IPS-18c (cell line): Measurements from ENCODE around the gene KIF2A.
A peak's percentile ranks its signal among the peaks of the same experiment; 100 is the strongest.

ENCODE experiments used
- H3K4me3 ChIP-seq: 2 replicates; pipeline ENCODE4 v1.7.0; 2013; ENCODE audit warnings: low read depth, mild to moderate bottlenecking, low read length, moderate library complexity; ENCODE audit not compliant: insufficient read depth
- H3K9me3 ChIP-seq: one replicate; pipeline ENCODE4 v1.6.1; 2013; ENCODE audit warnings: mild to moderate bottlenecking, low read length, moderate library complexity; ENCODE audit not compliant: control insufficient read depth, insufficient read depth

KIF2A gene

DNA sequence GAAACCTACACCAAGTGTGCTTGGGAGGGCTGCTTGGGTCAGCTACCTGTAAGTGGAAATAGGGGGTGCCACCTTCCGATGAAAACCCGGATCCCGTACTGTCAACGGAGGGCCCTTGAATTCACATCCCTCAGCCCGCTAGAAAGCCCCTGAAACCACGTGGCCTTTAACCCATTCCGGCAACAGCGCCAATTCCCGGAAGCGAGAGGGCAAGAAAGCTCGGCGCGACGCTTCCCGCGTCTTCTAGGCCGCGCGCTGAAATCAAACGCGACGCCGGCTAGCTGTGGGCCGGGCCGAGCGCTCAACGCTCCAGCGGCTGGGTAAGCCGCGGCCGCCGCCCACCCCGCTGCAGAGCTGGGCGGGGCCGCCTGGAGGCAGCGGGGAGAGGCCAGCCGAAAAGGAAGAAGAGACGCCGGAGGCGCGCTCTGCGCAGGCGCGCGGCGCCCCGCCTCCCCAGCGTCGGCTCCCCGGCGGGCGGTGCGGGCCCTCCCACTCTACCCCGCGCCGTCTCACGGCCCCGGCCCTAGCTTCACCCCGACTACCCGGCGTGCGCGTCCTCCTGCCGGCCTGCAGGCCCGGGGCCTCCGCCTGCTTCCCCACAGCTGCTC, at the start of gene KIF2A:
Gene KIF2A (plus strand): TSS at position 492 of the 608 bp plus-strand sequence. CDS start 267 bp downstream, outside the sequence.
- H3K9me3 ChIP-seq: peaks cover 2% of the 10 kb centered on the region
- peak within 1 kb of the TSS; percentile 93 for H3K4me3 ChIP-seq

GRCh38 chr5:62257020-62257367, 49.0 kb upstream of the KIF2A start:
- Histone ChIP-seq H3K9me3 (no peaks in the 10 kb centered on the region), H3K4me3 (no peak overlapping the region)

DNA sequence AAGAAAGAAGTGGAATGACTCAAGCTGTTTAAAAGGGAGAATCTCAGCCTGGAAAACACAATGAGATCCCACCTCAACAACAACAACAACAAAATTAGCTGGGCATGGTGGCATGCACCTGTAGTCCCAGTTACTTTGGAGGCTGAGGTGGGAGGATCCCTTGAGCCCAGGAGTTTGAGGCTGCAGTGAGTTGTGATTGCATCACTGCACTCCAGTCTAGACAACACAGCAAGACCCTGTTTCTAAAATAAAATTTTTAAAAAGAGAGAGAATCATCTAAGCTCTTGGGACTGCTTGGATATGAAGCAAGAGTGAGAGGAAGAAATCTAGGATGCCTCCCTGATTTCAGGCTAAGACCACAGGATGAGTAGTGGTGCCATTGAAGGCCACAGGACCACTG, 47.4 kb upstream of the KIF2A start:
- Histone ChIP-seq H3K9me3 (no peaks in the 10 kb centered on the region), H3K4me3 (no peak overlapping the region)

DNA sequence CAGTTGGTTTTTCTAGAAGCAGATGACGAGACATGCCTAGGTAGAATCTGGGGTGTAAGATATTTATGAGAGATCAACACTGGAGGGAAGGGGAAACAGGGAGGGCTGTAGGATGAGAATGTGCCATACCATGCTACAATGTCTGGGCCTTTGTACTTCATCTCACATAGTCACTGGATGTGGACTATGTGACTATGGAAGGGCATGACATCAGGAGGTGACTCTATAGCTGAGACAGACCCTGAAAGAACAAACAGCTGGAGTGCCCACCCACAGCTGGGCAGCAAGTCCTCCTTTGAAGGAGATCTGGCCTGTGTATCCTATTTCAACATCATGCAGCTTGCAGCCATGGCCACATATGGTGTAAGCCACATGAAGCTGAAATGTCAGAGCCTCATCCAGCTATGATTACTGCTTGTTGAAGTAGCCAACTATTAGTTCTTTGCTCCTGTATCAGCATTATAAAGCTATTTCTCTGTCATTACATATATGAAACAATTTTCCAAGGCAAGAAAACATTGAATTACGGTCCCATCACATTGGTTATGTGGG, 46.2 kb upstream of the KIF2A start:
- Histone ChIP-seq H3K4me3 (no peak overlapping the region), H3K9me3 (no peaks in the 10 kb centered on the region)

GRCh38 chr5:62260513-62260912, 45.5 kb upstream of the KIF2A start:
- Histone ChIP-seq H3K9me3 (no peaks in the 10 kb centered on the region), H3K4me3 (no peak overlapping the region)

GRCh38 chr5:62263401-62263800, 42.6 kb upstream of the KIF2A start:
- H3K9me3 ChIP-seq: no peaks in the 10 kb centered on the region
- no peak overlapping the region for H3K4me3 ChIP-seq

DNA sequence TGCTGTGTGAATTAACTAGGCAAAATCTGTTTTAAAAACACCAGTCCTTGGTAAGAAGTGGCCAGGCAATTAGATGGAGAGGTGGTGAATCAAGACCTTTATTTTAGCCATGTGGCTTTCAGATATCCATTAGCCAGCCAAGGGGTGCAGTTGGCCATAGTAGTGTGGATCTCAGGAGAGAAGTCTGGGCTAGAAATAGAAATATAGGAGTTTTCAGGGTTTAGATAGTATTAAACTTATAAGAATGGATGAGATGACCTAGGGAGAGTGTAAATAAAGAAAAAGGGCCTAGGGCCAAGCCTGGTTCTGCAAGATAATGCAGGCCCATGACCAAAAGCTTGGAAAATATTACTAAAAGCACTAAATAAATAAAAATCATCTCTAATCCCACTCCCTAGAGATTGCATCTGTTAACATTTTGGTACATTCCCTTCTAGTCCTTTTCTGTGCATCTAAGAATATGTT, 40.3 kb upstream of the KIF2A start:
- Histone ChIP-seq H3K9me3 (no peaks in the 10 kb centered on the region), H3K4me3 (no peak overlapping the region)

- no peaks in the 10 kb centered on the region for H3K9me3 ChIP-seq
Measured at GRCh38 chr5:62266573-62266972, 39.4 kb upstream of the KIF2A start.

GRCh38 chr5:62268234-62268633, 37.8 kb upstream of the KIF2A start:
- Histone ChIP-seq H3K4me3 (no peak overlapping the region), H3K9me3 (no peaks in the 10 kb centered on the region)

More at GRCh38 chr5:62266573-62266972, 39.4 kb upstream of the KIF2A start:
- H3K4me3 ChIP-seq: no peak overlapping the region

- H3K4me3 ChIP-seq: no peak overlapping the region
- H3K9me3 ChIP-seq: no peaks in the 10 kb centered on the region
Measured at GRCh38 chr5:62268792-62269191, 37.2 kb upstream of the KIF2A start.

DNA sequence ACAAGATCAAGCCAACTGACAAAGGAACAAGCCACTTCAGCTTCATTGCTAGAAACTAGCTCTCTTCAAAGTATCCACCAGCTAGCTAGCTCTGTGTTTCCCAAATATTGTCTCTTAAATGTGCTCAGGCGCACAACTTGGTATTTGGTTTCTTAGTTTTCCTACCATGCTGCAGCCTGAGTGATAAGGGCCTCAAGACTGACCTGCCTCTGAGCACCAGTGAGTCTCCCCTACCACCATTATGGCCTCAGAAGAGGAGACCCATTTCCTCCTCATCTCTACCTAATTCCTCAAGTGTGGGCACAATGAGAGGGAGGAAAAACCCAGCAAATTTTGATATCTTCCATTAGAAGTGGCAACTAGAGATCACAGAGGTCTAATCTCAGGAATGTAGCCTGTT, 34.6 kb upstream of the KIF2A start:
- Histone ChIP-seq H3K4me3 (no peak overlapping the region), H3K9me3 (no peaks in the 10 kb centered on the region)

- no peak overlapping the region for H3K4me3 ChIP-seq
Measured at GRCh38 chr5:62271870-62272269, 34.1 kb upstream of the KIF2A start.

DNA sequence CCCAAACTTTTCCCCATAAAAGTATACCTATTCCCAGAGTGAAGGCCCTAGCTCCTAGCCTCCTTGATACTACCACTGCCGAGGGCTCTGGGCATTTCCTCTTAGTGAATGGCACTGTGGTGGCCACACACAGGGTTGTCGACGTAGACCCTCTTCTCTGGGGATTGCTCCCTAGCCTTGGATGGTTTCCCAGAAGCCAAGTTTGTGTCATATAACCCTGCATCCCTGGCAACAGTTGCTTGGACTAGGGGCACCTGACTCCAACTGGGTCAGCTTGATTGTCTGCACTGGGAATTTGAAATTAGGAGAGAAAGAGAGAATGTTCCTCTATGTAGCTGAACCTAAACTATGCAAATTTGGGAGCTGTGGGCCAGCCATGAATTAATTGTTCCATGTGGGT, 32.3 kb upstream of the KIF2A start:
- H3K9me3 ChIP-seq: no peaks in the 10 kb centered on the region
- H3K4me3 ChIP-seq: no peak overlapping the region; the same call in 1 of the 2 replicates

More at GRCh38 chr5:62271870-62272269, 34.1 kb upstream of the KIF2A start:
- no peaks in the 10 kb centered on the region for H3K9me3 ChIP-seq

DNA sequence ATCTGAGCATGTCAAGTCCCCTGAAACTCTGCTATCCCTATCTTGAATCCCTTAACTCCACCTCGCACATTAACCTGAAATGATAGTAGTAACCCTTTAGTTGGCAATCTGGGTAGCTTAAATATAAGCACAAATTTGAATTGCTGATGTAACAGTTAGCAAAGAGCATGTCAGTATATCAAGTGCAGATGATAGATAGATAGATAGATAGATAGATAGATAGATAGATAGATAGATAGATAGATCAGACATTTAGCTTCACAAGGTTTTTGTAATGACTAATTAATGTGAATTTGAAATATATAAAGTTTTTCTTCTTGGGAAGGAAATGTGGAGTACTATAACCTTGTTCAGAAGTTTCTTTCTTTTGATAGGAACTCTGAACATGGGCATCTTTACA, 30.4 kb upstream of the KIF2A start:
- no peaks in the 10 kb centered on the region for H3K9me3 ChIP-seq
- H3K4me3 ChIP-seq: no peak overlapping the region

DNA sequence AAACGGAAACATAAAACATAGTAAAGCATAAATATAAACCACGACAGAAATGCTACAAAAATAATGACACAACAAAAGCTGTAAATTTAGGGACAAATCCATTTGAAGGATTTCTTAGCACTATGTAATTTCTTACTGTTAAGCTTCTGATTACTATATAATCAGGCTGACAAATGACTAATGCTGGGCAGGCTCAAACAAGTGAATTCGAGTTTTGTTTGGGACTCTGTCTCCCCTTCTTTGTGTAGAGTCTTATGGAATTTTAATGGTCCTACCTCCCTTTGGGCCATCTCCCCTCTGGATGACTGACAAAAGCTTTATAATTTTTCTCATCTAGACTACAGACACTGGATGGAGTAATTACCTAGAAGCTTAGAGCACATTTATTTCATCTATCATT, 24.6 kb upstream of the KIF2A start:
- Histone ChIP-seq H3K9me3 (no peaks in the 10 kb centered on the region), H3K4me3 (no peak overlapping the region)

DNA sequence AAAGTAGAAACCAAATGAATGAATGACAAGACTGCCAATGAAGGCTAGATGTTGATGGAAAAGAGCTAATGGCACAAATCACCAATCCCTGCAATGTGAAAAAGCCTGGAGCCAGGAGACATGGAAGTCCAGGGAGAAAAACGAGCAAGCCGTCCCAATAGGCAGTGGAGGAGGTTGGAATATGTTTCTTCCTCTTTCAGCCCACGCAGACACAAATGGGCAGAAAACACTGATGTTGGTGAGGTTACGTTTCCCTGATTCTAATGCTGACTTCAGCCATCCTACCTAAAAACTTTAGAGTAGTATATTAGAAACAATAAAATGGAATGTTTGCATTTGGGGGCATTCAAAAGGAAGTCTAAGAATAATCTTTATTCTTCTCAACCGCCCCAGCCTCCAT, 23.9 kb upstream of the KIF2A start:
- no peak overlapping the region for H3K4me3 ChIP-seq

DNA sequence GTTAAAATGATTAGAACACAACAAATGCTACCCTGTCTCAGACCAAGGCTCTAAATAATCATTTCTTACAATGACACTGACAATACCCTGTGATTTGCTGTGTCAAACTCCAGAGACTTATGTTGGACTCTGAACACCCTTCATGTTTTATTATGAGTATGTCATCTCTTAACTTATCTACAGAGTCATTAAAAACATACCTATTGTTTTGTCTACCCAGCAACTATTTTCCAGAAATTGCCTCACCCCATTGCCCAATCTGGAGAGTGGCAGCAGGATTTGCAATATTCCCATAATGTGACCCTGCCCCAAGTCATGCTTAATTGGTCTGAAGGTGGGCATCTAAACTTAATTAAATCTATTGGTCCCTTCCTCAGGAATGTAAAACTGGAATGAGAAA, 23.0 kb upstream of the KIF2A start:
- Histone ChIP-seq H3K4me3 (no peak overlapping the region), H3K9me3 (no peaks in the 10 kb centered on the region)

More for the DNA sequence above, 23.9 kb upstream of the KIF2A start:
- H3K9me3 ChIP-seq: no peaks in the 10 kb centered on the region

DNA sequence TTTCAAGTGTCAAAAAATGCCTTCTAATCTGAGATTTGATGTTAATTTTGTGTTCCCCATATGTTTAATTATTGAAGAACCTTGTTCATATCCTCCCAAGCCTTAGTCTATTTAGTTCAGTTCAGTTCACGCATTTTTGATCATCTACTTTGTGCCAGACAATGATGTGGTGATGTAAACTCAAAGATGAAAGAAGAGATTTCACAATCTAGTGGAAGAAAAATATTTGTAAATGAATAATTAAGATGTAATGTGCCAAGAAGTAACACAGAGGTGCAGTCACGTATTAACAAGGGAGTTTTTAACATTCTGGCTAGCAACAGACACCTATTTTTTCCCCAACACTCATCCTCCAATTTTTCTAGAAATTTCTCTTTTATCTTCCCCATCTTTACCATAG, 22.1 kb upstream of the KIF2A start:
- no peaks in the 10 kb centered on the region for H3K9me3 ChIP-seq
- H3K4me3 ChIP-seq: no peak overlapping the region
